PC-9 (cell line): ENCODE results near the gene GNAQ. TPM values are rescaled to one million over a fixed set of nuclear protein-coding genes. Genes with fewer than 3 reads are reported as not detected.

Experiments
- BruUV-seq: library from RNA; stranded (reverse); fragments of 400-500 nt; replicated peaks from 2 replicates; lab custom pipeline; 2021; lab: Mats Ljungman, UMichigan
- CTCF ChIA-PET: fragments of 300-600 bp; sonication (Branson Sonifier 250); formaldehyde crosslinking; loops from one replicate; lab custom pipeline; 2022; ENCODE audit warnings: antibody characterized with exemption; lab: Charles Lee
- POLR2A ChIA-PET: fragments of 300-600 bp; sonication (Branson Sonifier 250); formaldehyde crosslinking; loops from one replicate; lab custom pipeline; 2022; ENCODE audit warnings: antibody characterized with exemption; ENCODE audit not compliant: unreplicated experiment; lab: Charles Lee
- DNase-seq, 2 experiments: peaks; one replicate each; pipeline versions ENCODE4 v3.0.0 to v3.0.0-alpha.2; 2015 to 2022; ENCODE audit warnings: mixed read lengths in 1 of 2
- H2AFZ ChIP-seq: fragments of 200-600 bp; sonication (generic); 2 replicates; pipeline ENCODE4 v1.8.1; 2017; ENCODE audit warnings: antibody characterized with exemption
- H3F3A ChIP-seq: fragments of 200-600 bp; sonication (generic); 2 replicates; pipeline ENCODE4 v1.8.1; 2017; ENCODE audit warnings: antibody characterized with exemption, mild to moderate bottlenecking, low read depth; ENCODE audit not compliant: insufficient read depth
- H3K27ac ChIP-seq: fragments of 200-600 bp; sonication (generic); 2 replicates; pipeline ENCODE4 v1.6.1; 2016; ENCODE audit warnings: mixed run types
- H3K27me3 ChIP-seq: fragments of 200-600 bp; sonication (generic); 2 replicates; pipeline ENCODE4 v1.6.1; 2016; ENCODE audit warnings: low read depth, mixed run types; ENCODE audit not compliant: insufficient read depth
- H3K36me3 ChIP-seq: fragments of 200-600 bp; sonication (generic); 2 replicates; pipeline ENCODE4 v1.6.1; 2016; ENCODE audit warnings: low read depth, mixed run types
- H3K4me1 ChIP-seq: fragments of 200-600 bp; sonication (generic); replicated peaks from 2 replicates; pipeline ENCODE4 v1.6.1; 2016; ENCODE audit warnings: mixed run types; ENCODE audit not compliant: insufficient read depth
- H3K4me2 ChIP-seq: fragments of 200-600 bp; sonication (generic); 2 replicates; pipeline ENCODE4 v1.6.1; 2017; ENCODE audit warnings: mixed run types
- H3K4me3 ChIP-seq: fragments of 200-600 bp; sonication (generic); 2 replicates; pipeline ENCODE4 v1.6.1; 2016; ENCODE audit warnings: mixed run types
- H3K79me2 ChIP-seq: fragments of 200-600 bp; sonication (generic); 2 replicates; pipeline ENCODE4 v1.6.1; 2017; ENCODE audit warnings: low read depth, mixed run types
- H3K9me2 ChIP-seq: fragments of 200-600 bp; sonication (generic); 2 replicates; pipeline ENCODE4 v1.8.1; 2017; ENCODE audit warnings: mild to moderate bottlenecking; ENCODE audit not compliant: insufficient read depth
- H3K9me3 ChIP-seq: fragments of 200-600 bp; sonication (generic); 2 replicates; pipeline ENCODE4 v1.8.1; 2016; ENCODE audit warnings: low read depth; ENCODE audit not compliant: insufficient read depth
- H4K20me1 ChIP-seq: fragments of 200-600 bp; sonication (generic); 2 replicates; pipeline ENCODE4 v1.8.1; 2017; ENCODE audit not compliant: insufficient read depth
- EZH2 ChIP-seq: fragments of 200-600 bp; sonication (generic); IDR thresholded peaks from 2 replicates; pipeline ENCODE4 v1.8.0; 2017; ENCODE audit warnings: antibody characterized with exemption, low read depth
- intact Hi-C: fragments of 100-400 bp; cut with micrococcal nuclease; formaldehyde crosslinking; loops from one replicate; pipeline ENCODE4 v1.10.0; 2022; ENCODE audit not compliant: unreplicated experiment
- total RNA-seq: library from RNA; stranded (reverse); gene quantifications from 2 replicates; pipeline ENCODE4 v1.2.3, GENCODE V29; 2021
- TF ChIP-seq, protein P1 (sequence below): fragments of 200-600 bp; sonication (generic); conservative IDR thresholded peaks from 2 replicates; pipeline ENCODE4 v1.6.1; 2017; ENCODE audit warnings: mixed run types, antibody characterized with exemption, mild to moderate bottlenecking, moderate library complexity

The GNAQ gene
- total RNA-seq, 1 experiment from 2014 or later, result 51.6 TPM

GRCh38 chr9:77843076-77843870 is 188.3 kb downstream of the GNAQ start:
- BruUV-seq, result no TSS peak
- TF ChIP-seq EZH2, result no peak
- TF ChIP-seq, protein P1, sequence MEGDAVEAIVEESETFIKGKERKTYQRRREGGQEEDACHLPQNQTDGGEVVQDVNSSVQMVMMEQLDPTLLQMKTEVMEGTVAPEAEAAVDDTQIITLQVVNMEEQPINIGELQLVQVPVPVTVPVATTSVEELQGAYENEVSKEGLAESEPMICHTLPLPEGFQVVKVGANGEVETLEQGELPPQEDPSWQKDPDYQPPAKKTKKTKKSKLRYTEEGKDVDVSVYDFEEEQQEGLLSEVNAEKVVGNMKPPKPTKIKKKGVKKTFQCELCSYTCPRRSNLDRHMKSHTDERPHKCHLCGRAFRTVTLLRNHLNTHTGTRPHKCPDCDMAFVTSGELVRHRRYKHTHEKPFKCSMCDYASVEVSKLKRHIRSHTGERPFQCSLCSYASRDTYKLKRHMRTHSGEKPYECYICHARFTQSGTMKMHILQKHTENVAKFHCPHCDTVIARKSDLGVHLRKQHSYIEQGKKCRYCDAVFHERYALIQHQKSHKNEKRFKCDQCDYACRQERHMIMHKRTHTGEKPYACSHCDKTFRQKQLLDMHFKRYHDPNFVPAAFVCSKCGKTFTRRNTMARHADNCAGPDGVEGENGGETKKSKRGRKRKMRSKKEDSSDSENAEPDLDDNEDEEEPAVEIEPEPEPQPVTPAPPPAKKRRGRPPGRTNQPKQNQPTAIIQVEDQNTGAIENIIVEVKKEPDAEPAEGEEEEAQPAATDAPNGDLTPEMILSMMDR, result no peak
- Histone ChIP-seq H4K20me1 (no peaks in the 10 kb centered on the region; the same call in 1 of the 2 replicates), H3F3A (no peaks in the 10 kb centered on the region), H3K9me2 (no peaks in the 10 kb centered on the region), H3K36me3 (no peaks in the 10 kb centered on the region), H3K9me3 (no peaks in the 10 kb centered on the region; the same call in 1 of the 2 replicates), H3K4me2 (no peak overlapping the region), H2AFZ (no peak overlapping the region), H3K27me3 (no peaks in the 10 kb centered on the region), H3K79me2 (no peaks in the 10 kb centered on the region), H3K27ac (no peak overlapping the region), H3K4me1 (peaks cover 22% of the 10 kb centered on the region), H3K4me3 (no peak overlapping the region)
- DNase-seq, result no peak
- ChIA-PET POLR2A (no interaction called here), CTCF (no interaction called here)
- intact Hi-C loops, result loop anchor here (5.0 kb wide), 1 partner anchor 189 kb away; the partner anchor contains the start of gene GNAQ

GRCh38 chr9:77841739-77842386 is 189.7 kb downstream of the GNAQ start:
- Histone ChIP-seq H3K4me1 (peaks cover 22% of the 10 kb centered on the region), H3K4me2 (no peak overlapping the region), H4K20me1 (no peaks in the 10 kb centered on the region; the same call in 1 of the 2 replicates), H3K9me3 (no peaks in the 10 kb centered on the region; the same call in 1 of the 2 replicates), H3K36me3 (no peaks in the 10 kb centered on the region), H3K27ac (no peak overlapping the region), H2AFZ (no peak overlapping the region), H3K79me2 (no peaks in the 10 kb centered on the region), H3K27me3 (no peaks in the 10 kb centered on the region), H3F3A (no peaks in the 10 kb centered on the region), H3K9me2 (no peaks in the 10 kb centered on the region), H3K4me3 (no peak overlapping the region)
- POLR2A ChIA-PET, result interaction anchor here (0.7 kb wide), 1 partner anchor 26 kb away, joined by 4 read pairs; no protein-coding TSS in a partner anchor
- intact Hi-C loops, result loop anchor here (5.0 kb wide), 1 partner anchor 190 kb away; the partner anchor contains the start of gene GNAQ
- no peak for TF ChIP-seq EZH2
- TF ChIP-seq, protein P1, result peak; percentile 45
- CTCF ChIA-PET, result interaction anchor here (0.5 to 1.2 kb wide), 6 partner anchors 135 to 408 kb away, joined by 3 to 8 read pairs (median 4); no protein-coding TSS in a partner anchor
- no TSS peak for BruUV-seq
- DNase-seq, result no peak

DNA sequence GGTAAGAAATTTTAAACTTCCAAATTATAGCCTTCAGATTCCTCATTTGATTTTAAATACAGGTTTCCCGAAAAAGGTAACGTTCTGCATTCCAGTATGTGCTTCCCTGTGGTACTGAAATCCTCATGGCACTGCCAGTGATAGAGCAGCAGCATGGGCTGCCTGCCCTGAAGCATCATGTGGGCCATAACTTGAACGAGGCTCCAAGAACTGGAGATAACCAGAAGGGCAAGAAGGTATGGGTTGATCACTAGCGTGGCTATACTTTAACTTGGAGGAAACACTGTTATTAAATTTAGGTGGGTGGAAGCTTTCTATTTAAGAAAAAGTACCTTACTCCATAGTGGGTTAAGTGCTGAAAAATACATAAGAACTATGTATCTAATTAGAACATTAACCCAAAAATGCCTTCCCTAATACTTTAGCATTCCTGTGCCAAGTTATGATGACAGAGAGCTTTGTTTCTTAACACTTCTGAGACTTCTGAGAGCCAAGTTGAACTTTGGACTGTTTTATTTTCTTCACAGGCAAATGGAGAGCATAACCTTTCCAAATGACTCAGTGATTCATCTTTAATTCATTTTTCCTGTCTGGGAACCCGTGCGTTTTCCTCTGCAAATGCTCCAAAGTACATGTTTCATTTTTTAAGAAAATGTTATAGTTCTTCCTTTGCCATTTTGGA is 192.0 kb downstream of the GNAQ start:
- TF ChIP-seq, protein P1, result no peak
- no peak for TF ChIP-seq EZH2
- Histone ChIP-seq H3K36me3 (no peaks in the 10 kb centered on the region), H2AFZ (no peak overlapping the region), H3K27ac (peak overlapping the region; percentile 56), H3K79me2 (no peaks in the 10 kb centered on the region), H3K4me3 (no peak overlapping the region), H3K4me2 (peak overlapping the region; percentile 31), H3K4me1 (peaks cover 22% of the 10 kb centered on the region), H3K27me3 (no peaks in the 10 kb centered on the region), H4K20me1 (no peaks in the 10 kb centered on the region), H3K9me3 (no peaks in the 10 kb centered on the region; the same call in 1 of the 2 replicates), H3K9me2 (no peaks in the 10 kb centered on the region), H3F3A (0 out of 2 replicates have a peak, but pooled peaks cover 1% of the 10 kb centered on the region)
- intact Hi-C loops, result loop anchor here (5.0 kb wide), 2 partner anchors 87 to 193 kb away; partner anchors contain the start of gene GNAQ
- CTCF ChIA-PET, result no interaction called here
- BruUV-seq, result no TSS peak
- DNase-seq, result peak in 1 of 2 experiments; percentile 72
- POLR2A ChIA-PET, result no interaction called here
